H54 (cell line): ENCODE measurements around the gene USP6NL.
"Not testable (repeated sequence)": the region's sequence is repeated elsewhere in the genome, so short reads cannot be mapped to it uniquely, and the experiment has no call there.

Experiments used
- DNase-seq: peaks from one replicate; pipeline ENCODE4 v3.0.0; 2011; ENCODE audit warnings: low spot score, mixed read lengths; ENCODE audit not compliant: insufficient read length
- FAIRE-seq: peaks from 3 replicates; lab custom pipeline; 2011; peaks lifted over from hg19 to GRCh38; lab: Jason Lieb, UNC
- POLR2A ChIP-seq: IDR thresholded peaks from 2 replicates; pipeline ENCODE4 v1.6.1; 2011; ENCODE audit warnings: low read depth, mild to moderate bottlenecking, low read length

The USP6NL gene

DNA sequence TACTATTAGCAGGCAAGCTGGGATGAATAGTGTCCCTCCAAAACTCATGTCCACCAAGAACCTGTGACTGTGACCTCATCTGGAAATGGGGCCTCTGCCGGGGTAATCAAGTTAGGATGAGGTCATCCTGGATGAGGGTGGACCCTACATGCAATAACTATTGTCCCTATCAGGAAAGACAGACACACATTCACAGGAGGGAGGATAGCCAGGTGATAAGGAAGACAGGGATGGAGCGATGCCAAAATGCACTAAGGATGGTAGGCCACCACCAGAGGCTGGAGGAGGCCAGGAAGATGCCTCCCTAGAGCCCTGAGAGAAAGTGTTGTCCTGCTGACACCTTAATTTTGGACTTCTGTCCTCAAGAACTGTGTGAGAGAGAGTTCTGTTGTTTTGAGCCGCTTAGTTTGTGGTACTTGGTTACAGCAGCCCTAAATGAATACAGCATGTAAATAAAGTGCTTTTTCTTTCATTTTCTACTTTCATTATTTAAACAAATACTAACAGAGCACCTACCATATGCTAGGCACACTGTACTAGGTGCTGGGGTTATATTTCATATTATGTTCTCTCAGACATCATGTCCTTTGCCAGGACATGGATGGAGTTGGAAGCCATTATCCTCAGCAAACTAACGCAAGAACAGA lies 111.9 kb downstream of the USP6NL start:
- no peak for FAIRE-seq

DNA sequence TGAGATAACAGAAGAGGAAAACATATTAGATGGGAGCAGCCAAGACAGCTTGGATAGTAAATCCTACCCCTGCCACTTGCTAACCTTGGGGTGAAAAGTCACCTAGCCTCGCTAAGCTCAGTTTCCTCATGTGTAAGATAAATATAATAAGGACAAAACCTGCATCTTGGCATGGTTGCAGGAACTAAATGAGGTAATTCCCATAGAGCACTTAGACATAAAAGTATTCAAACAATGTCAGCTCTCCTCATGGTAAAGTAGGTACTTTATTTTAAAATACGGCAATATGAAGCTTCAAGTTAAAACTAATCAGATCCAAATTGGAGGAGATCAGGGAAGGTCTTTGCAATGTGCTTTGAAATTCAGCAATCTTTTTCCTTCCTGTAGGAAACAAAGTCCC lies 113.1 kb downstream of the USP6NL start:
- no peak for DNase-seq
- no peak for FAIRE-seq
- TF ChIP-seq POLR2A: no peak

More for the DNA sequence above, 111.9 kb downstream of the USP6NL start:
- no peak for TF ChIP-seq POLR2A
- no peak for DNase-seq

DNA sequence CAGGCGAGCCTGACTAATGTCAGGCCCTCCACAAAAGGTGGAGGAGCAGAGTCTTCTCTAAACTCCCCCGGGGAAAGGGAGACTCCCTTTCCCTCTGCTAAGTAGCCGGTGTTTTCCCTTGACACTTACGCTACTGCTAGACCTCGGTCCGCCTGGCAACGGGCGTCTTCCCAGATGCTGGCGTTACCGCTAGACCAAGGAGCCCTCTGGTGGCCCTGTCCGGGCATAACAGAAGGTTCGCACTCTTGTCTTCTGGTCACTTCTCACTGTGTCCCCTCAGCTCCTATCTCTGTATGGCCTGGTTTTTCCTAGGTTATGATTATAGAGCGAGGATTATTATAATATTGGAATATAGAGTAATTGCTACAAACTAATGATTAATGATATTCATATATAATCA lies 116.5 kb downstream of the USP6NL start:
- not testable (repeated sequence) for DNase-seq

DNA sequence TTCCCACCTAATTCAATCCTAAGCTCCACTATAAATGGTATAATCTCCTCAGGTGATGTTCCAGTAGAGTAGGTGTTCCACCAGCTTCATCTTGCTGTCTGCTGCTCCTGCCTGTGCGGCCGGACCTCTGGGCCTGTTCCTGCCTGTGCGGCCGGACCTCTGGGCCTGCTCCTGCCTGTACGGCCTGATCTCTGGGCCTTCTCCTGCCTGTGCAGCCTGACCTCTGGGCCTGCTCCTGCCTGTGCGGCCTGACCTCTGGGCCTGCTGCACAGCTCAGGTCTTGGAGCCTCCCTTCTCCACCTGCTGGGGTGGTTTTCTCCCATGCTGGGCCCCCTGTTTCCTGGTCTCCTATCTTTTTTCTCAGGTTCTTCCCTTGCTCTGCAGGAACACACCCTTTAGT lies 117.8 kb downstream of the USP6NL start:
- FAIRE-seq: no peak
- DNase-seq: no peak
- TF ChIP-seq POLR2A: no peak

More for the DNA sequence above, 116.5 kb downstream of the USP6NL start:
- not testable (repeated sequence) for FAIRE-seq

DNA sequence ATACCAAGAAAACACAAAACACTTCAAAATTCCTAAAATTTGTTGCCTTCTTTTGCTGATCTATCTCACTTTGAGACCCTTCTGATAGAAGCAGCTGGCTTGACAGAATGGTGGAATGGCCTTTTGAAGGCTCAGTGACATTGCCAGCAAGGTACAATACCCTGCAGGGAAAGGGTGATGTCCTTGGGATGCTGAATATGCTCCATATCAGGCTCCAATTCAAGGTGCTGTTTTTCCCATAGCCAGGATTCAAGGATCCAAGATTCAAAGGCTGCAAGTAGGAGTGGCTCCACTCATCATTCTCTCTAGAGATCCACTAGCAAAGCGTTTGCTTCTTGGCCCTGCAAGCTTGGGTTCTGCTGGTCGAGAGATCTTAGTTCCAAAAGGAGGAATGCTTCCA lies 120.4 kb downstream of the USP6NL start:
- FAIRE-seq: no peak
- no peak for TF ChIP-seq POLR2A
- no peak for DNase-seq

DNA sequence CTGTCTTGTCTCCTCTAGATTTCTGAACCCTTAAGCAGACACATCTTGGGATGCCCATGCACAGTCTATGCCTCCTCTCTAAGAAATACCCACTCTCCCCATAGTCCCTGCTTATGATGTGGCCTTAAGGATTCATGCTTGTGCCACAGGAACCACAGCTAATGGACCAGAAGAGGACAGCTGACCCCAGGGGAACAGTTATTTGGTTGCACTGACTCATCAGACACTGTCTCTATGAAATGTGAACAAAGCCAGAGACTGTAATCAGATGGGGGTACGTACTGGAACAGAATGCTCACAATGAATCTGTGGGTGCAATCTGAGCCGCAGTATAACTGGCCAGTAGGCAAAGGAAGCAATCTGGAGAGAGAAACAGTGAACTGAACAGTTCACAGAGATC lies 121.9 kb downstream of the USP6NL start:
- no peak for TF ChIP-seq POLR2A
- DNase-seq (no peak), FAIRE-seq (no peak)

DNA sequence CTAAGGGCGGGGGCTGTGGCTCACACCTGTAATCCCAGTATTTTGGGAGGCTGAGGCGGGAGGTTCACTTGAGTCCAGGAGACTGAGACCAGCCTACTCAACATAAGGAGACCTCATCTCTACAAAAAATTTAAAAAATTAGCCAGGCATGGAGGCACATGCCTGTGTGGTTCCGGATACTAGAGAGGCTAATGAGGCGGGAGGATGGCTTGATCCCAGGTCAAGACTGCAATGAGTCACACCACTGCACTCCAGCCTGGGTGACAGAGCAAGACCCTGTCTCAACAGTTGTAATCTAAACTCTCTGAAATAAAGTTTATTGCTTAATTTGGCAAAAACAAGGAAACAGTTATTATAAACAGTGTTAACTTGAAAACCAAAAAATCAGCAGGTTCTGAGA lies 123.3 kb downstream of the USP6NL start:
- DNase-seq (no peak), FAIRE-seq (no peak)
- TF ChIP-seq POLR2A: no peak

DNA sequence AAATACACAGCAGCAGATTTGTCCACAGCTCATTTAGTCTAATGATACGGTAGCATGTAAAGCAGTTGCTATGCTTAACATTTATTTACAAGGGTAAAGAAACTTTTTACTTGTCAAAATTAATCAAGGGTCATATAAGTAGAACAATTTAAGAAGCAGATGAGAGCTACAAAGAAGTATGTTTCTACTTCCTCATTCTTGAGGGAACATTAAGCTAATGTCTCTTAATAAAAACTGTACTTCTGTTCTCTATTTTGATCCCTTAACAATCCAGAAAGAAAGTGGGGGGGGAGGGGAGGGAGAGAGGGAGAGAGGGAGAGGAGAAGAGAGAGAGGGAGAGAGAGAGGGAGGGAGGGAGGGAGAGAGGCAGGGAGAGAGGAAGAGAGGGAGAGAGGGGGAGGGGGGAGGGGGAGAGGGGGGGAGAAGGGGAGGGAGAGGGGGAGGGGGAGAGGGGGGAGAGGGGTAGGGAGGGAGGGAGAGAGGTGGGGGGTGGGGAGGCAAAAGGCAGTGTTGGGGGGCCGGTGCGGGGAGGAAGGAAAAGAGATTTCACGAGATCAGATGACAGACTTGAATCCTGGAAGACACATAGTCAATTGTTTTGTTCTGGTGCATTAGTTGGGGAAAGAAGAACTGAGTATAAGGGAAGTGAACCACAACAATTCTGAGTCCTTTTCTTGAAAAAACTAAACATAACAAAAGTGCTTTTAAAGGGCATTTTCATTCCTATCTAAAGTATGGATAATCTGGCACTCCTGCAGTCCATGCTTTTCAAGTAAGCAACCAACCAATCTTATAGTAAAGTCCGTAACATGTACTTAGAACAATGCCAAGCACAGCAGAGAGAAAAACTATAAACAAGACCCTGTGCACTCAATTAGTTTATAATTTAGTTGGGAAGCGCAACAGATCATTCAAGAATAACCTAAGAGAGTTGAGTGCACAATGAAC lies 128.0 kb downstream of the USP6NL start:
- no peak for DNase-seq
- no peak for FAIRE-seq

DNA sequence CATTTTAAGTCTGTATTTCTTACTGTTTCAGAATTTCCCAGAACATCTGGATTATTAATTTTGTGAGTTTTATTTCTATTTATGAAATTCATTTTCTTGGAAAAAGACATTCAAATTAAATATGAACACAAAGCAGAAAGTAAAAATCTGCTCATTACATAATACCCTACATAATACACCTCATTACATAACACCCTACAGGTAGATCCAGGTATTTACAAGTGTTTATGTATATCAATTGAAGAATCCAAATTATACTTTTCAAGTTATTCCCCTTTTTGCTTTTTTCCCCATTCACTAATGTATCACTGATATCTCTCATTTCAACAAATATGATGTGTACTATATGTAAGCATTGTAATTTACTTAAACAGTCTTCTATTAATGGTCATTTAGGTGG lies 129.1 kb downstream of the USP6NL start:
- FAIRE-seq (no peak), DNase-seq (no peak)
- no peak for TF ChIP-seq POLR2A

More for the DNA sequence above, 128.0 kb downstream of the USP6NL start:
- TF ChIP-seq POLR2A: no peak

DNA sequence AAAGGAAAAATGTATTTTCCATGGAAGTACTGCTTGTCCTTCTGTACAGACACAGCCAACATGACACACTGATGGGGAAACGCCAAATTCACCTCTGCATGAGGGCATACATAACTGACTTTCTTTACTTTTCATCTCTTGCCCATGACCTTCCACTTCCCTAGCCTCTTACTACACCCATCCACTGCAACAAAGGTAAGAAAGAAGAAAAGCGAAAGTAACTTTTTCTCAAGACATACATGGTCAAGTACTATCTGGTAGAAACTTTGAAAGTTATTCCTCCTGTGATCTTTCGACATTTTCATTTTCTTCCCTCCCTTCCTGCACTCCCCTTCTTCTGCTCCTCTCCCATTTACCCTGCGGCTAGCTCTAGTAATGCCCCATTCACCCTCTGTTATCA lies 130.8 kb downstream of the USP6NL start:
- FAIRE-seq (no peak), DNase-seq (no peak)
- no peak for TF ChIP-seq POLR2A

DNA sequence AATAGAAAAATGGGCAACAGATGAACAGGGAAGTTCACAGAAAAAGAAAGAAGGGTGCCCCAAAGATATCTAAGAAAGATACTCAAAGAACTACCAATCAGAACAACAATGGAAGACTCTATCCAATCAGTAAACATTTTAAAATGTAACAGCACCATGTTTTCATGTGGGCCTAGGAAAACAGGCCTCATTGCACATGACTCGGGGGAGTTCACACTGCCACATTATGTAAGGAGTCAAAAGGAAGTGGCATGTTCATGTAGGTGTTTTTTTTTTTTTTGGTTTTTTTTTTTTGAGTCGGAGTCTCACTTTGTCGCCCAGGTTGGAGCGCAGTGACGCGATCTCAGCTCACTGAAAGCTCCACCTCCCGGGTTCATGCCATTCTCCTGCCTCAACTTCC lies 132.2 kb downstream of the USP6NL start:
- FAIRE-seq (no peak), DNase-seq (no peak)
- TF ChIP-seq POLR2A: no peak

DNA sequence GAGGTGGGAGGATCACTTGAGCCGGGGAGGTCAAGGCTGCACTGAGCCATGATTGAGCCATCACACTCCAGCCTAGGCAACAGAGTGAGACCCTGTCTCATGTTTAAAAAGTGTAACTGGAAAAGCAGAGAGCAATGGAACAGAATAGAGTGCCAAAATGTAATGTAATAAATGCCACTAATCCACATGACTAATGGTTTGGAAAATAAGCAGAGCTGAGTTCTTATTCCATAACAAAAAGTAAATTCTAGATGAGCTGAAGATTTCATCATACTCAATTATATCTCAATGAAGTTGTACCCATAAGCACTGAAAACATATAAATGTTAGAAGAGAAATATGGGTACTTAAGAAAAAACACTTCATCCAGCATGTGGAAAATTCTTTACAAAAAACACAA lies 132.6 kb downstream of the USP6NL start:
- TF ChIP-seq POLR2A: no peak
- FAIRE-seq (no peak), DNase-seq (no peak)

DNA sequence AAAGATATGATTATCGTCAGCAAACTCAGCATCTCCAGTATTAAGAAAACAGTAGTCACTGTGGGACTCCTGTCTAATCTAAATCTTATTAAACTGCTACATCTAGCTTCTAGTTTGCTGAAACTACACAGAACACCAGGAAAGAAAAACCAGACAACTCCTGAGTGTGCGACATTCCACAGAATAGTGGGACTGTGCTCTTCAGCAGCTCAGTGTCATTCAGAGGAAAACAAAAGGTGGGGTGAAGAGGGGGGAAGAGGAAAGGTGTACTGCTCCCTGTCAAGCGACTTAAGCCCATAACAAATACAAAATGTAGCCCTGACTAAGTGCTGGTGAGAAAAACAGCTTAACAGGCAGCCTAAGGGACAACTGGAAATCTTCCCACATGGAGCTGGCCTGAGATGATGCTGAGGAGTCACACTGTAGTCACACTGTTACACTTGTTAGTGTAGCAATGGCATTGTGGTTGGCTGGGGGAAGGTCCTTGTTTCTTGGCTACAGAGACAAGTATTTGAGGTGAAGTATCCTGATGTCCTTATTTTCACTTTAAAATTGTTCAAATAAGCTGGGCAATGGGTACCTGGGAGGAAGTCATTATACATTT lies 135.5 kb downstream of the USP6NL start:
- FAIRE-seq: peak; percentile 66
- TF ChIP-seq POLR2A: no peak
- DNase-seq: no peak

DNA sequence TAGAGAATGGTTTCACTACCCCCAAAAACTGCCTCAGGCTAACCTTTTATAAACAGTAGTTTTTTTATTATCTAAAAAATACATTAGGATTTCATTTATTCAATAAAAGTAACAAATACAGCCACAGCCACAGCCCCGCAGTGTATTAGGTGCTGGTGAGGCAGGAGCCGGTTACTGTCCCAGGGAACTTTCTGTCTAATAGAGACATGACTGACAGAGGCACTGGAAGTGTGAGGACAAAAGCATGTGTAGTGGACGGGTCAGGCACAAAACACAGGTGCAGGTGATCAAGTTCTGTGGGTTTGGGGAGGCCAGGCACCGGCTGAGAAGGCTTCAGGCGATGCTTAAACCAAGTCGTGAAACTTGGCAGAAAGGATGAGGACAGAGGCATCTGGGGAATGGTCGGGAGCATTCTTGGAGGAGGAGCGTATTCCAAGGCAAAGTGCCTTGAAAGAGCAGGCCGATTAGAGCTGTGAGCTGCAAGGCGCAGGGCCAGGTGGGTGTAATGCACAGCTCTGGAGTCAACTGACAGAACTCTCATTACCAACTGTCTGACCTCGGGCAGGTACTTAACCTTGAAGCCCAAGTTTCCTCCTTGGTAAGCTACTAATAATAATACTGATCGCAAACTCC lies 138.2 kb downstream of the USP6NL start:
- no peak for TF ChIP-seq POLR2A
- no peak for DNase-seq

More for the DNA sequence above, 138.2 kb downstream of the USP6NL start:
- no peak for FAIRE-seq
